ENCODE data around the gene BCL11B. TPM values are rescaled to one million over a fixed set of nuclear protein-coding genes. Genes with fewer than 3 reads are reported as not detected.

The BCL11B gene
- total RNA-seq, 1 donor, result not detected

DNA sequence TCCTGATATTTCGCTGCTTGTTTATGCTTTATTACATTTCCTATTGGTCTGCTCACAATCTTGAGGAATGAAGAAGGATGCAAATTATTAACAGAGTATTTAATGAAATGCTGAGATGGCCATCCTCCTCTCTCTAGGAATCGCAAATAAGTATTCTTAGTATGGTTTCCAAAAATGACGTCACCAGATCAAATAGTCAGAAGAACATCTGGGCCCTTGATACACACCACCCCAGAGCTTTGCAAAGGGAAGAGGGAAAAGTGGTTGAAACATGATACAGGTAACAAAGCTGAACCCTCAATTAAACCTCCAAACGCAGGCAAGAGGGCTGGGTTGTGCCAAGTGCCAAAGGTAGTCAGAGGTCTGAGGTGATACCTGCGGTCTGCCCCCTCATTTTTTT is 107.3 kb downstream of the BCL11B start:
- DNase-seq (ENCODE audit: low read depth), result no peak
- TF ChIP-seq, protein P1, sequence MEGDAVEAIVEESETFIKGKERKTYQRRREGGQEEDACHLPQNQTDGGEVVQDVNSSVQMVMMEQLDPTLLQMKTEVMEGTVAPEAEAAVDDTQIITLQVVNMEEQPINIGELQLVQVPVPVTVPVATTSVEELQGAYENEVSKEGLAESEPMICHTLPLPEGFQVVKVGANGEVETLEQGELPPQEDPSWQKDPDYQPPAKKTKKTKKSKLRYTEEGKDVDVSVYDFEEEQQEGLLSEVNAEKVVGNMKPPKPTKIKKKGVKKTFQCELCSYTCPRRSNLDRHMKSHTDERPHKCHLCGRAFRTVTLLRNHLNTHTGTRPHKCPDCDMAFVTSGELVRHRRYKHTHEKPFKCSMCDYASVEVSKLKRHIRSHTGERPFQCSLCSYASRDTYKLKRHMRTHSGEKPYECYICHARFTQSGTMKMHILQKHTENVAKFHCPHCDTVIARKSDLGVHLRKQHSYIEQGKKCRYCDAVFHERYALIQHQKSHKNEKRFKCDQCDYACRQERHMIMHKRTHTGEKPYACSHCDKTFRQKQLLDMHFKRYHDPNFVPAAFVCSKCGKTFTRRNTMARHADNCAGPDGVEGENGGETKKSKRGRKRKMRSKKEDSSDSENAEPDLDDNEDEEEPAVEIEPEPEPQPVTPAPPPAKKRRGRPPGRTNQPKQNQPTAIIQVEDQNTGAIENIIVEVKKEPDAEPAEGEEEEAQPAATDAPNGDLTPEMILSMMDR (IDR thresholded peaks at IDR 0.05; ENCODE audit: insufficient read depth, low read depth, low read length), result no peak

DNA sequence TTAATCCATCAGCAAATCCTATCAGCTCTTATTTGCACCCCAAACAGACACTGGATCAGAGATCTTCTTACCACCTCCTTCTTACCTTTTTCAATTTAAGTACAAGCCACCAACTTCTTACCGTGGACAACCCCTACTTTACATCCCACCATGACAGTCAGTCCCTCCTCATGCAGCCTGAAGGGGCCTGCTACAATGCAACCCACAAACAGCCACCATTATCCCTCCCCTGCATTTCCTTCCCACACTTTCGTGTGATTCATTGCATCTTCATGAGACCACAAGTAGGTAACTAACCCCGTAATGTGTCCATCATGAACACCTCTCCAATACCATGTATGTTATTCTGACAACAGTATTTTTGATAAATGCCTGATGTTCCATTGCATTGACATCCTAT is 108.6 kb downstream of the BCL11B start:
- TF ChIP-seq, protein P1 (IDR thresholded peaks at IDR 0.05; ENCODE audit: insufficient read depth, low read depth, low read length), result no peak
- no peak for DNase-seq (ENCODE audit: low read depth)
- H3K4me3 ChIP-seq (ENCODE audit: low read depth, low read length), result no peak overlapping the region

More for the DNA sequence above, 107.3 kb downstream of the BCL11B start:
- H3K4me3 ChIP-seq (ENCODE audit: low read depth, low read length), result no peak overlapping the region

DNA sequence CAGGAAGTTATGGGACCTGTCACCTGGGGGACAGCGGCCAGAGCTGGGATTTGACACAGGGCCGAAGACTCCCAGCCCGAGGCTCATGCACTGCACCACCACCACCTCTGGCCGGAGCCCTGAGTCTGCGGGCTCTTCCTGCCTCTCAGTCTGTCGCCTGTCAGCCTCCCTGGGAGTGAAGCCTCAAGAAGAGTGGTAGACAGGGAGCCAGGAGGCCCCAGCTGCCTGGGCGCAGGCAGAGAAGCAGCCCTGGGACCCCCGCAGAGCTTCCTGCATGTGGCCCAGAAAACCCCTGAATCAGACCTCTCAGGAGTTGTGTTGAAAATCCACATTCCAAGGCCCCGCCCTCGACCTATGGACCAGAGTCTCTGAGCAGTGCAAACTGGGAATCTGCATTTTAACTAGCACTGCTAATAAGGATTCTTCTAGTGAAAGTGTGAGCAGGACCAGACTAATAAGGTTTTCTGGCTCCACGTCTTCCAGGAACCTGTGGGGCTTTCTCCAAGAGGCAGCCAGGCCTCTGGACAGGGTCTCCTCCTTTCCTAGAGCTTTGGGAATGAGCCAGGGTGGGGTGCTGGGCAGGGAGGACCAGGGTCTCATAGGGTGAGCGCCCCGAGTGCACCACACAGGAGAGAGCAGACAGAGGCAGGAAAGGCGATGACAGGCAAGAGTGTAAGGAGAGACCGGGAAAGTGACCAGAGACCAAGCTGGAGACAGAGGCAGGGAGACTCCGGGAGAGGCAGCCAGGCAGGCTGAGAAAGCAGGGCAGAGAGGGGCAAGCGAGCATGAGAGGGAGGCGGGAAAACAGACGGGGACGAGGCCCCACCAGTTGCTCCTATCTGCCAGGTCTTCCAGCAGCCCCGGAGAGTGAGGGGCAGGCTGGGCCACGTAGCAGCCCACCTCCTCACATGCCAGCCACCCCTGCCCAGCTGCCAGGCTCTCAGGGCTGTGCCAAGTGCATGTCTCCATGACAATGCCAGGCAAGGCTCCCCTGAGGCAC is 112.4 kb downstream of the BCL11B start:
- DNase-seq (ENCODE audit: low read depth), result no peak
- H3K4me3 ChIP-seq (ENCODE audit: low read depth, low read length), result no peak overlapping the region
- TF ChIP-seq, protein P1 (IDR thresholded peaks at IDR 0.05; ENCODE audit: insufficient read depth, low read depth, low read length), result no peak

DNA sequence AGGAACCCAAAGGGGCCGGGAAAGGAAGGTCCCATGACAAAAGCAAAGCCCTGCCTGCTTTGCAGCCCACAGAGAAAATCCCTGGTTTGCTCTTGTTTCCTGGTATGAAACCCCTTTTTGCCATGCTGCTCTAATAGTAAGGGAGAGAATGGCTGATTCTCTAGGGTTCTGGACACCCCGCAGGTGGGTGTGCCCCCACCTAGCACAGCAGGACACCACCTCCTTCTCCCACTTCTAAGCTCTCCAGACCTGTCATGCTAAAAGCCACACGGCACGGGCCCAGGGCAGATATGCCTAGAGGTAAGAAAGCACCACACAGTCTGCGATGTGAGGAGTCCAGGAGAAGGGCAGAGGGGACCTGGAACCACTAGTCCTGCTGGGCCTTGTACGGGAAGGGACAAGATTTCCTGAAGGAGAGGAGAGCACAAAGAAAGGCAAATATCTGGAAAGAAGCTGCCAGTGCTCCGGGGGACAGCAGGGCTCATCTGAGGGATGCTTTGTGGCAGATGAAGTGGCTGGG is 113.3 kb downstream of the BCL11B start:
- no peak for DNase-seq (ENCODE audit: low read depth)
- TF ChIP-seq, protein P1 (IDR thresholded peaks at IDR 0.05; ENCODE audit: insufficient read depth, low read depth, low read length), result no peak
- H3K4me3 ChIP-seq (ENCODE audit: low read depth, low read length), result no peak overlapping the region

DNA sequence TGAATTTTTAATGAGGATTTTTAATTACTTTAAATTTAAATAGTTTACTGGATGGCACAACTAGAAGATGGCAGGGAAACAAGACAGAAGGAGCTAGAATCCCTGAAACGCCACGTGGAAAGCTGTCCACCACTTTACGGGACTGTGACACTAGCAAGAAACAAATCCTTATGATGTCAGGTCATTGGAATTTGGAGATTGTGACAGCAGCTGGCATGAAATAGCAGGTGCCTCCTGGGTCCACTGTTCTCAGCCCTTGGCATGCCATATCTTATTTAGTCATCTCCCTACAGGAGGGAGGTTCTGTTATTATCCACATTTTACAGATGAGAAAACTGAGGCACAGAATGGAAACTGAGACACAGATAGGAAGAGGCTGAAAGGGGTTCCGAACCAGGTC is 113.8 kb downstream of the BCL11B start:
- TF ChIP-seq, protein P1 (IDR thresholded peaks at IDR 0.05; ENCODE audit: insufficient read depth, low read depth, low read length), result no peak
- no peak for DNase-seq (ENCODE audit: low read depth)
- H3K4me3 ChIP-seq (ENCODE audit: low read depth, low read length), result no peak overlapping the region

DNA sequence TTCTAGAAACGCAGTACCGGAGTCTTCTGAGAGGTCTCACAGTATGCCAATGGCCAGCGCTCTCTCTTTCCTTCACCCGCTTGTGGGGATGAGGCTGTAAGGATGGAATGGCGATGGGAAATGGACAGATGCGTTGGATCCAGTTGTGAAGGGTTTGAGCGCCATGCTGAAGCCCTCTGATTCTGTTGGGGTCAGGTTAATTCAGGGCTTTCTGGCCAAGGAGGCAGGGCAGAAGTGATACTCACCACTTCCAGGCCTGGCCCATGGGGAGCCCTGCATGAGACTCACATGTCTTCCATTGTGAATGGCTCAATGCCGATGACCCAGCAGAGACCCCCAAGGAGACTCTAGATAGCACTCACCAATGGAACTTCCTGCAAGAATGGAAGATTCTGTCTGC is 114.3 kb downstream of the BCL11B start:
- TF ChIP-seq, protein P1 (IDR thresholded peaks at IDR 0.05; ENCODE audit: insufficient read depth, low read depth, low read length), result no peak
- DNase-seq (ENCODE audit: low read depth), result no peak
- H3K4me3 ChIP-seq (ENCODE audit: low read depth, low read length), result no peak overlapping the region
